Smooth muscle cell (in vitro differentiated cells): ENCODE results near the gene TRAPPC10. TPM values are rescaled to one million over a fixed set of nuclear protein-coding genes. Genes with fewer than 3 reads are reported as not detected.

Source experiments
- DNase-seq: peaks from one replicate; lab custom pipeline; 2025; ENCODE audit not compliant: unreplicated experiment; lab: John Stamatoyannopoulos, UW
- H2AFZ ChIP-seq: fragments of 200-600 bp; sonication (generic); 2 replicates; pipeline ENCODE4 v1.6.0; 2016; ENCODE audit warnings: antibody characterized with exemption, low read depth, mild to moderate bottlenecking
- H3F3A ChIP-seq: fragments of 200-600 bp; sonication (generic); 2 replicates; pipeline ENCODE4 v1.6.0; 2017; ENCODE audit warnings: antibody characterized with exemption, low read depth
- H3K27ac ChIP-seq: fragments of 200-600 bp; sonication (generic); 2 replicates; pipeline ENCODE4 v1.5.1; 2016; ENCODE audit warnings: low read depth, mild to moderate bottlenecking
- H3K27me3 ChIP-seq: fragments of 200-600 bp; sonication (generic); 2 replicates; pipeline ENCODE4 v1.6.1; 2016; ENCODE audit warnings: low read depth, mild to moderate bottlenecking
- H3K36me3 ChIP-seq: fragments of 200-600 bp; sonication (generic); 2 replicates; pipeline ENCODE4 v1.5.1; 2016; ENCODE audit warnings: low read depth
- H3K4me1 ChIP-seq: fragments of 200-600 bp; sonication (generic); 2 replicates; pipeline ENCODE4 v1.5.1; 2016; ENCODE audit warnings: low read depth
- H3K4me2 ChIP-seq: fragments of 200-600 bp; sonication (generic); 2 replicates; pipeline ENCODE4 v1.6.0; 2016; ENCODE audit warnings: mild to moderate bottlenecking
- H3K4me3 ChIP-seq: fragments of 200-600 bp; sonication (generic); 2 replicates; pipeline ENCODE4 v1.5.1; 2016; ENCODE audit warnings: mild to moderate bottlenecking
- H3K79me2 ChIP-seq: fragments of 200-600 bp; sonication (generic); 2 replicates; pipeline ENCODE4 v1.6.0; 2016; ENCODE audit warnings: low read depth, mild to moderate bottlenecking
- H3K9ac ChIP-seq: fragments of 200-600 bp; sonication (generic); 2 replicates; pipeline ENCODE4 v1.6.0; 2016; ENCODE audit warnings: low read depth
- H3K9me3 ChIP-seq: fragments of 200-600 bp; sonication (generic); replicated peaks from 2 replicates; pipeline ENCODE4 v1.5.1; 2016; ENCODE audit warnings: low read depth
- H4K20me1 ChIP-seq: fragments of 200-600 bp; sonication (generic); 2 replicates; pipeline ENCODE4 v1.6.0; 2016; ENCODE audit warnings: low read depth
- WGBS: methylation state at CpG from one replicate; pipeline ENCODE4 v1.1.7; 2016; ENCODE audit warnings: low lambda C conversion rate; 5-methylcytosine and 5-hydroxymethylcytosine counted together
- polyA plus RNA-seq: library from polyadenylated mRNA; unstranded; fragments of >200 nt; fragmentation: Nextera tagmentation; extraction: Ambion mirVana; gene quantifications from 2 replicates; pipeline ENCODE4 v1.2.1, GENCODE V29; 2016
- total RNA-seq: library from RNA; depleted of rRNA; stranded (reverse); fragments of >200 nt; gene quantifications from 2 replicates; pipeline ENCODE4 v1.2.3, GENCODE V29; 2014
- TF ChIP-seq, protein P1 (sequence below): fragments of 200-600 bp; sonication (generic); IDR thresholded peaks from 2 replicates; pipeline ENCODE4 v1.5.1; 2017; ENCODE audit warnings: borderline replicate concordance, mild to moderate bottlenecking, antibody characterized with exemption; ENCODE audit not compliant: insufficient read depth, poor library complexity, severe bottlenecking

TRAPPC10 gene
- total and polyA plus RNA-seq, 2 experiments from 2014 or later = 7.9 to 16.9 TPM

DNA sequence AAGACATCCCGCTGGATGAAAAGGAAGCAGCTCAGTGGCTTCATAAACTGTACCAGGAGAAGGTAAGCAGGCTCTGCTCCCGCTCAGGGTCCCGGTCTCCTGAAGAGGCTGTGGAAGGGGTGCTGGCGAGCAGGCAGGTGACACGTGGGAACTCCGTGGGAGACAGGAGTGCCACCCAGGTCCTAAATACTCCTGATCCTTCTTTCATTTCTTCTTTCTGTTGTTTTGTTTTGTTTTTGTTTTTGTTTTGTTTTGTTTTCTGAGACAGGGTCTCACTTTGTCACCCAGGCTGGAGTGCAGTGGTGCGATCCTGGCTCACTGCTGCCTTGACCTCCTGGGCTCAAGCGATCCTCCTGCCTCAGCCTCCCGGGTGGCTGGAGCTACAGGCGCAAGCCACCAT is 34.0 kb upstream of the TRAPPC10 start:
- TF ChIP-seq, protein P1, sequence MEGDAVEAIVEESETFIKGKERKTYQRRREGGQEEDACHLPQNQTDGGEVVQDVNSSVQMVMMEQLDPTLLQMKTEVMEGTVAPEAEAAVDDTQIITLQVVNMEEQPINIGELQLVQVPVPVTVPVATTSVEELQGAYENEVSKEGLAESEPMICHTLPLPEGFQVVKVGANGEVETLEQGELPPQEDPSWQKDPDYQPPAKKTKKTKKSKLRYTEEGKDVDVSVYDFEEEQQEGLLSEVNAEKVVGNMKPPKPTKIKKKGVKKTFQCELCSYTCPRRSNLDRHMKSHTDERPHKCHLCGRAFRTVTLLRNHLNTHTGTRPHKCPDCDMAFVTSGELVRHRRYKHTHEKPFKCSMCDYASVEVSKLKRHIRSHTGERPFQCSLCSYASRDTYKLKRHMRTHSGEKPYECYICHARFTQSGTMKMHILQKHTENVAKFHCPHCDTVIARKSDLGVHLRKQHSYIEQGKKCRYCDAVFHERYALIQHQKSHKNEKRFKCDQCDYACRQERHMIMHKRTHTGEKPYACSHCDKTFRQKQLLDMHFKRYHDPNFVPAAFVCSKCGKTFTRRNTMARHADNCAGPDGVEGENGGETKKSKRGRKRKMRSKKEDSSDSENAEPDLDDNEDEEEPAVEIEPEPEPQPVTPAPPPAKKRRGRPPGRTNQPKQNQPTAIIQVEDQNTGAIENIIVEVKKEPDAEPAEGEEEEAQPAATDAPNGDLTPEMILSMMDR = no peak
- Histone ChIP-seq H3K4me1 (no peaks in the 10 kb centered on the region), H3K79me2 (no peaks in the 10 kb centered on the region), H3K9ac (no peak overlapping the region), H3K9me3 (no peaks in the 10 kb centered on the region), H3K4me3 (no peak overlapping the region), H3F3A (no peaks in the 10 kb centered on the region), H4K20me1 (no peaks in the 10 kb centered on the region), H3K4me2 (no peak overlapping the region), H3K27me3 (no peaks in the 10 kb centered on the region), H3K36me3 (no peaks in the 10 kb centered on the region), H2AFZ (no peak overlapping the region), H3K27ac (no peak overlapping the region)
- DNase-seq = no peak
- WGBS = 95% methylated on average over 10 of the region's 10 CpGs

DNA sequence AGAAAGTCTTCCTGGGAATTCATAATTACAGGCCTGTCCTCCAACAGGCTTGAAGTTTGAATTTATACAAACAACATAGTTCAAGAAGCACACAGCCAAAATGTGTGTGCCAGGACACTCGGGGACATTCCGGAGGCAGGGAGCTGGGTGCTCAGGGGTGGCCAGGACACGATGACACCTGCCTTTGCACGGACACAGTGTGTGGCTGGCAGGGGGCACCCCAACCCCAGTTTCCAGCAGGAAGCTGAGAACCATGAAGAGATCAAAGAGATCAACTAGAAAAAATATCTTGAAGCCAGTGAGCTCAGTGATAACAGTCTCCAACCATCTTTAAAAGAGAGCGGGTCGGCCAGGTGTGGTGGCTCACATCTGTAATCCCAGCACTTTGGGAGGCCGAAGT is 32.5 kb upstream of the TRAPPC10 start:
- Histone ChIP-seq H3K27me3 (no peaks in the 10 kb centered on the region), H3K9ac (no peak overlapping the region), H4K20me1 (no peaks in the 10 kb centered on the region), H3K36me3 (no peaks in the 10 kb centered on the region), H3K9me3 (no peaks in the 10 kb centered on the region), H3K27ac (no peak overlapping the region), H3F3A (no peaks in the 10 kb centered on the region), H3K4me3 (no peak overlapping the region), H2AFZ (no peak overlapping the region), H3K79me2 (no peaks in the 10 kb centered on the region), H3K4me2 (no peak overlapping the region), H3K4me1 (no peaks in the 10 kb centered on the region)
- 96% methylated on average over 7 of the region's 7 CpGs for WGBS
- no peak for DNase-seq
- TF ChIP-seq, protein P1 = no peak

DNA sequence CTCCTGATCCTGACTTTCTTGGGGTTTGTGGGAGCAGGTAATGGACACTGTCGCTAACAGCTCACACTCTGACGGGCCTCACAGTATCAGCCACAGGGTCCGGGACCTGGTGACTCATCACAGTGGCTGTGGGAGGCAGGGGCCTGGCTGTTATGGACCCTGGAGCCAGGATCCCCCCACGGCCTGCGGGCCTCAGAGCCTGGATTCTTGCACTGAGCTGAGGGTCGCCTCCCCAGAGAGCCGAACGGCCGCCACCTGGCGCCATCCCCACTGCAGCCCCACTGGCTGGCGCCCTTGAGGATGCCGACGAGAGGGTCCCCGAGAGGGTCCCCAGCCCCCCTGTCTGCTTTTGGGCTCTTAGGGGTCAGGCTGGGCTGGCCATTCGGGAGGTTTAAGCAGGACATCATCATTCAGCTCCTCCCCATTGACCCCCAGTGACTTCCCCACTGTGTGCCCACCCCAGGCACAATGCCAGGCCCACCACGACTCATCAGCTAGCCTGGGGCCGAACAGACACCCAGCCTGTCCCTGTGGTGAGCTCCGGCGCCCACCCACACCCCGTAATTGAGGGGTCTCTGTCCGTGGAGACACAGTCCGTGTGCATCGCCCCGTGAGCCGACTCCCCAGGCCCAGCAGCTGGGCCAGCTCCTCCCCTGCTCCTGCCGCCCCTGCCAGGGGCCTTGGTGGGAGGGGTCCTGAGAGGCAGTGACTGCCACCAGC is 30.8 kb upstream of the TRAPPC10 start:
- no peaks in the 10 kb centered on the region for H3K36me3 ChIP-seq
- H3K9me3 ChIP-seq = no peaks in the 10 kb centered on the region
- H3K4me2 ChIP-seq = no peak overlapping the region
- TF ChIP-seq, protein P1 = no peak
- H3F3A ChIP-seq = no peaks in the 10 kb centered on the region
- no peak overlapping the region for H3K9ac ChIP-seq
- no peak overlapping the region for H3K4me3 ChIP-seq
- no peaks in the 10 kb centered on the region for H3K27me3 ChIP-seq
- H4K20me1 ChIP-seq = no peaks in the 10 kb centered on the region
- no peak overlapping the region for H2AFZ ChIP-seq
- H3K4me1 ChIP-seq = no peaks in the 10 kb centered on the region
- no peak overlapping the region for H3K27ac ChIP-seq
- WGBS = 74% methylated on average over 25 of the region's 26 CpGs
- H3K79me2 ChIP-seq = no peaks in the 10 kb centered on the region
- no peak for DNase-seq

DNA sequence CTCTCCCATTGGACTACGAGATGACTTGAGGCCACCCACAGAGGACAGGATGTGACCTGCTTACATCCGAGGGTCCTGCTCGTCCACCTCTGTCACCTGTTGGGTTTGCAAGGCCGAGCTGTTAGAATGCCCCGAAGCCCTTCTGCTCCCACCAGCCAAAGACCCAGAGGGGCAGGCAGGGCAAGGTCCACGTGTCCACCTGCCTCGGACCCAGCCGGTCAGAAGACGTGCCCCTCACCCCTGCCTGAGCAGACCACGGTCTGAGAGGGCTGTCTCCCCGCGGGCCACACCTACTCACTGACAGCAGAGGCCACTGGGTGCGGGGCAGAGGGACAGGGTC is 30.3 kb upstream of the TRAPPC10 start:
- TF ChIP-seq, protein P1 = no peak
- H3K79me2 ChIP-seq = no peaks in the 10 kb centered on the region
- no peak overlapping the region for H3K9ac ChIP-seq
- DNase-seq = no peak
- H2AFZ ChIP-seq = no peak overlapping the region
- H3K4me1 ChIP-seq = no peaks in the 10 kb centered on the region
- H3K4me3 ChIP-seq = no peak overlapping the region
- H3K4me2 ChIP-seq = no peak overlapping the region
- H3K36me3 ChIP-seq = no peaks in the 10 kb centered on the region
- H3F3A ChIP-seq = no peaks in the 10 kb centered on the region
- no peaks in the 10 kb centered on the region for H3K27me3 ChIP-seq
- no peak overlapping the region for H3K27ac ChIP-seq
- H3K9me3 ChIP-seq = no peaks in the 10 kb centered on the region
- WGBS = 85% methylated on average over 13 of the region's 13 CpGs
- no peaks in the 10 kb centered on the region for H4K20me1 ChIP-seq
